Smooth muscle cell (in vitro differentiated cells): Measurements from ENCODE around the gene EXOSC1. TPM values are rescaled to one million over a fixed set of nuclear protein-coding genes. Genes with fewer than 3 reads are reported as not detected.
A peak's percentile ranks its signal among the peaks of the same experiment; 100 is the strongest.
"Not testable (repeated sequence)": the region's sequence is repeated elsewhere in the genome, so short reads cannot be mapped to it uniquely, and the experiment has no call there.

Experiments used
- DNase-seq: peaks from one replicate; lab custom pipeline; 2025; ENCODE audit not compliant: unreplicated experiment; lab: John Stamatoyannopoulos, UW
- H2AFZ ChIP-seq: fragments of 200-600 bp; sonication (generic); 2 replicates; pipeline ENCODE4 v1.6.0; 2016; ENCODE audit warnings: antibody characterized with exemption, low read depth, mild to moderate bottlenecking
- H3F3A ChIP-seq: fragments of 200-600 bp; sonication (generic); 2 replicates; pipeline ENCODE4 v1.6.0; 2017; ENCODE audit warnings: antibody characterized with exemption, low read depth
- H3K27ac ChIP-seq: fragments of 200-600 bp; sonication (generic); 2 replicates; pipeline ENCODE4 v1.5.1; 2016; ENCODE audit warnings: low read depth, mild to moderate bottlenecking
- H3K27me3 ChIP-seq: fragments of 200-600 bp; sonication (generic); 2 replicates; pipeline ENCODE4 v1.6.1; 2016; ENCODE audit warnings: low read depth, mild to moderate bottlenecking
- H3K36me3 ChIP-seq: fragments of 200-600 bp; sonication (generic); 2 replicates; pipeline ENCODE4 v1.5.1; 2016; ENCODE audit warnings: low read depth
- H3K4me1 ChIP-seq: fragments of 200-600 bp; sonication (generic); 2 replicates; pipeline ENCODE4 v1.5.1; 2016; ENCODE audit warnings: low read depth
- H3K4me2 ChIP-seq: fragments of 200-600 bp; sonication (generic); 2 replicates; pipeline ENCODE4 v1.6.0; 2016; ENCODE audit warnings: mild to moderate bottlenecking
- H3K4me3 ChIP-seq: fragments of 200-600 bp; sonication (generic); 2 replicates; pipeline ENCODE4 v1.5.1; 2016; ENCODE audit warnings: mild to moderate bottlenecking
- H3K79me2 ChIP-seq: fragments of 200-600 bp; sonication (generic); 2 replicates; pipeline ENCODE4 v1.6.0; 2016; ENCODE audit warnings: low read depth, mild to moderate bottlenecking
- H3K9ac ChIP-seq: fragments of 200-600 bp; sonication (generic); 2 replicates; pipeline ENCODE4 v1.6.0; 2016; ENCODE audit warnings: low read depth
- H3K9me3 ChIP-seq: fragments of 200-600 bp; sonication (generic); replicated peaks from 2 replicates; pipeline ENCODE4 v1.5.1; 2016; ENCODE audit warnings: low read depth
- H4K20me1 ChIP-seq: fragments of 200-600 bp; sonication (generic); 2 replicates; pipeline ENCODE4 v1.6.0; 2016; ENCODE audit warnings: low read depth
- CTCF ChIP-seq: fragments of 200-600 bp; sonication (generic); IDR thresholded peaks from 2 replicates; pipeline ENCODE4 v1.5.1; 2017; ENCODE audit warnings: borderline replicate concordance, mild to moderate bottlenecking, antibody characterized with exemption; ENCODE audit not compliant: insufficient read depth, poor library complexity, severe bottlenecking
- WGBS: methylation state at CpG from one replicate; pipeline ENCODE4 v1.1.7; 2016; ENCODE audit warnings: low lambda C conversion rate; 5-methylcytosine and 5-hydroxymethylcytosine counted together
- polyA plus RNA-seq: library from polyadenylated mRNA; unstranded; fragments of >200 nt; fragmentation: Nextera tagmentation; extraction: Ambion mirVana; gene quantifications from 2 replicates; pipeline ENCODE4 v1.2.1, GENCODE V29; 2016
- total RNA-seq: library from RNA; depleted of rRNA; stranded (reverse); fragments of >200 nt; gene quantifications from 2 replicates; pipeline ENCODE4 v1.2.3, GENCODE V29; 2014

The EXOSC1 gene
- total and polyA plus RNA-seq, 2 experiments from 2014 or later = 44.9 to 61.5 TPM

- DNase-seq = no peak
- Histone ChIP-seq H3K4me3 (no peak overlapping the region), H3K27ac (no peak overlapping the region), H3K36me3 (no peaks in the 10 kb centered on the region), H2AFZ (no peak overlapping the region), H3K9me3 (no peaks in the 10 kb centered on the region), H3F3A (peaks cover 9% of the 10 kb centered on the region), H3K4me2 (no peak overlapping the region), H4K20me1 (no peaks in the 10 kb centered on the region), H3K9ac (no peak overlapping the region), H3K4me1 (no peaks in the 10 kb centered on the region), H3K79me2 (no peaks in the 10 kb centered on the region), H3K27me3 (no peaks in the 10 kb centered on the region)
- peak; percentile 72 for TF ChIP-seq CTCF
- WGBS = 5% methylated on average over 10 of the region's 10 CpGs
Measured at GRCh38 chr10:97407211-97407951, 38.4 kb downstream of the EXOSC1 start.

GRCh38 chr10:97406483-97406882 lies 39.3 kb downstream of the EXOSC1 start:
- H4K20me1 ChIP-seq = not testable (repeated sequence)
- 94% methylated on average over 7 of the region's 7 CpGs for WGBS

GRCh38 chr10:97406064-97406463 lies 39.7 kb downstream of the EXOSC1 start:
- H3K27me3 ChIP-seq = no peaks in the 10 kb centered on the region
- no peaks in the 10 kb centered on the region for H3K9me3 ChIP-seq
- no peak overlapping the region for H3K4me3 ChIP-seq
- no peak overlapping the region for H3K27ac ChIP-seq
- H3K9ac ChIP-seq = no peak overlapping the region
- no peak for TF ChIP-seq CTCF
- H3K4me2 ChIP-seq = no peak overlapping the region
- DNase-seq = no peak
- no peak overlapping the region for H2AFZ ChIP-seq
- WGBS = 88% methylated on average over 3 of the region's 3 CpGs
- peaks cover 9% of the 10 kb centered on the region for H3F3A ChIP-seq
- H3K79me2 ChIP-seq = no peaks in the 10 kb centered on the region
- H4K20me1 ChIP-seq = no peaks in the 10 kb centered on the region
- no peaks in the 10 kb centered on the region for H3K4me1 ChIP-seq
- H3K36me3 ChIP-seq = no peaks in the 10 kb centered on the region

More at GRCh38 chr10:97406483-97406882, 39.3 kb downstream of the EXOSC1 start:
- not testable (repeated sequence) for H3K79me2 ChIP-seq, H3K4me2 ChIP-seq, H3F3A ChIP-seq, H3K9ac ChIP-seq, H2AFZ ChIP-seq, H3K4me3 ChIP-seq, H3K9me3 ChIP-seq, H3K36me3 ChIP-seq, H3K27ac ChIP-seq, H3K4me1 ChIP-seq, DNase-seq, H3K27me3 ChIP-seq

- H4K20me1 ChIP-seq = no peaks in the 10 kb centered on the region
- H3K9me3 ChIP-seq = no peaks in the 10 kb centered on the region
- H2AFZ ChIP-seq = no peak overlapping the region
- H3K4me2 ChIP-seq = no peak overlapping the region
- DNase-seq = no peak
- no peaks in the 10 kb centered on the region for H3K27me3 ChIP-seq
- H3K27ac ChIP-seq = no peak overlapping the region
- no peak overlapping the region for H3K4me3 ChIP-seq
- peaks cover 11% of the 10 kb centered on the region for H3K79me2 ChIP-seq
- peaks cover 9% of the 10 kb centered on the region for H3F3A ChIP-seq
- peaks cover 11% of the 10 kb centered on the region for H3K4me1 ChIP-seq
- no peaks in the 10 kb centered on the region for H3K36me3 ChIP-seq
- H3K9ac ChIP-seq = no peak overlapping the region
- TF ChIP-seq CTCF = no peak
Measured at GRCh38 chr10:97404044-97404443, 41.8 kb downstream of the EXOSC1 start.
